ENCODE data around the gene OR1E2.

- TF ChIP-seq CTCF (IDR thresholded peaks at IDR 0.05; ENCODE audit: low read depth, low read length) = no peak
- no peak for TF ChIP-seq POLR2A (IDR thresholded peaks at IDR 0.05; ENCODE audit: extremely low read depth, insufficient read length)
- no peak for TF ChIP-seq MYC (IDR thresholded peaks at IDR 0.05; ENCODE audit: low read depth, low read length)
- no peak for TF ChIP-seq MAX (IDR thresholded peaks at IDR 0.05; ENCODE audit: low read depth, low read length)
Measured at GRCh38 chr17:3472137-3472536, 38.5 kb upstream of the OR1E2 start.
